LHCN-M2 (cell line): Measurements from ENCODE around the gene CACNA2D1. TPM values are rescaled to one million over a fixed set of nuclear protein-coding genes. Genes with fewer than 3 reads are reported as not detected.
"Not testable (repeated sequence)": the region's sequence is repeated elsewhere in the genome, so short reads cannot be mapped to it uniquely, and the experiment has no call there.

Experiments used
- DNase-seq: peaks from one replicate; pipeline ENCODE4 v3.0.0-alpha.2; 2012; ENCODE audit warnings: low read depth
- total RNA-seq: library from RNA; depleted of rRNA; stranded (reverse); fragments of >200 nt; gene quantifications from 2 replicates; pipeline ENCODE4 v1.2.3, GENCODE V29; 2014

The CACNA2D1 gene
- total RNA-seq, 1 experiment from 2014 or later, result 40.4 TPM

DNA sequence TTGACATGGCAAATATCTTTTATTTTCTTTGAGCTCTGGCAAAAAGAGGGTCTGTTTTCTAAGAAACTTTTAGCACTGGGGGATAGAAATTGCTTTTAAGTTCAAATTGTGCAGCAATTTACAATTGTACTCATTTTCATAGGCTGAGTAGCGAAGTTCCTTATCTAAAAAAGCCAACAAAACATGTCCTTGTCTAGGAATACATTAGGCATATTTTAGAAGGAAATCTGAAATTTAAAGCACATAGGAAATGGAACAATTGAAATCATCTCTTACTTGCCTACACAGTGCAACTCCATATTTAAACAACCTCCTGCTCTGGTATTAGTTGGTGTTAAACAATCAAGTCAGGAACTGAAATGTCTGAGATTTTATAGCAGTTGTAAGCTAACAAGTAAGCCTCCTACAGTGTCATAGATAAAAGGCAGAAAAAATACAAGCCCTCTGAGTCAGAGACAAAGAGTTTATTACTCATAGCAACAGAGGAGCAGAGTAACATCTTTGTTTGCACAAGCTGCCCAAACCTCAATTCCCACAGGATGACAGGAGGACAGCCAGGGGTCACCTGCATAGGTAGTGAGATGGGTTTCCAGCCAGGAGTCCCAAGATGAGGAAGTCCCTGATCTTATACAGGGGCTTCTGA is 393.6 kb downstream of the CACNA2D1 start:
- peak; percentile 93 for DNase-seq

DNA sequence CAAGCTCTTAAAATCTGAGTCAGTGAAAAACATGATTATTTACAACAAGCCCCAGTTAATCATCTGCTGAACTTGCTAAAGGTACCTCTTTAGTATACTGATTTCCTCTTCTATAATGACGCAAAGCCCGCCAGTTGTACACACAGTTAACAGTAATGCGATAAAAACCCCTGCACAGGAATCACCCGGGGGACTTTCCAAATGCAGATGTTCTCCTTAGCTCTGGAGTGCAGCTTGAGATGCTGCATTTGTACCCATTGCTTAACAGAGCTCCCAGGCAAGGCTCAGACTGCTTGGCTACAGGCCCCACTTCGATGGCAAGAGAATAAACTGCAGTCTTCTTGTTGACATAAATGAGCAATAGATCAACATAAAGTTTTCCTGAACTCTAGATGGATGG is 394.1 kb downstream of the CACNA2D1 start:
- DNase-seq, result peak; percentile 19

DNA sequence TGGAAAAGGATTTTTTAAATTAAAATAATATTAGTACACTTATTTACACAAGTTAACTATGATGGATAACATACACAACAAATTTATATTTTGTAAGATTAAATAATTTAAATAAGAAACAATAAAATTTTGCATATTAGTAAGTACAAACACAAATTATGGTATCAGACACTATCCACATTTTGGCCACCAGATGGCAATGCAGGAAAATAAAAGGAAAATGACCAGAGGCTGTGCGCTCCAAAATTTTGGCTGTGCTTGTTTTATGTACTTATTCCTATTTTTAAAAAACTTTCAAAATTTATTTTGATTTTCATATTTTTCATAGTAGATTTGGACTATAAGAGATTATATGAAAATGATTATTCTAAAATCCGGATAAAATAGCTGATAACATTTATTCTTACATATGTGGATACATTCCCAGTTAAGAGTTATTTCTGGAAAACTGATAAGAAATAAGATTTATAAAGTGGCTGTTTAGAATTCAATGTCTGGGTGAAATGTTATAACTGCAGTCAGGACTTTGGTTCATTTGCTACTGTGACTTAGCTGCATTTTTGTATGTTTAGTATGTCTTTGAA is 399.0 kb downstream of the CACNA2D1 start:
- DNase-seq, result peak; percentile 66

DNA sequence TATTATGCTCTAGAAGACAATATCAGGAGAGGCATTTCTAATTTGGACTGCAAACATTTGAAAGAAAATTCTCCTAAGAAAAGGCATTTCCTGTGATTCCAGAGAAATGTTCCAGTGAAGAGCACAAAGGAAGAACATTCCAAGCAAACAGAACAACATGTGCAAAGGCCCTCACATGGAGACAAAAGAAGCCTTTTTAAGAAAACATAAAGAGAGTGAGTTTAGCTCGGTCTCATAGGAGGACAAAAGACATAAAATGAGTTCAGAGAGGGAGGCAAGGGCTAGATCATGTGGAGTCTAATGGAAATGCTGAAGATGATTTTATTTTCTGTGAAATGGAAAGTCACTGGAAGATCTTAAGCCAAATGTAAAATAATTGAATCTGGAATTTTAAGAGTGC is 404.0 kb downstream of the CACNA2D1 start:
- peak; percentile 26 for DNase-seq

DNA sequence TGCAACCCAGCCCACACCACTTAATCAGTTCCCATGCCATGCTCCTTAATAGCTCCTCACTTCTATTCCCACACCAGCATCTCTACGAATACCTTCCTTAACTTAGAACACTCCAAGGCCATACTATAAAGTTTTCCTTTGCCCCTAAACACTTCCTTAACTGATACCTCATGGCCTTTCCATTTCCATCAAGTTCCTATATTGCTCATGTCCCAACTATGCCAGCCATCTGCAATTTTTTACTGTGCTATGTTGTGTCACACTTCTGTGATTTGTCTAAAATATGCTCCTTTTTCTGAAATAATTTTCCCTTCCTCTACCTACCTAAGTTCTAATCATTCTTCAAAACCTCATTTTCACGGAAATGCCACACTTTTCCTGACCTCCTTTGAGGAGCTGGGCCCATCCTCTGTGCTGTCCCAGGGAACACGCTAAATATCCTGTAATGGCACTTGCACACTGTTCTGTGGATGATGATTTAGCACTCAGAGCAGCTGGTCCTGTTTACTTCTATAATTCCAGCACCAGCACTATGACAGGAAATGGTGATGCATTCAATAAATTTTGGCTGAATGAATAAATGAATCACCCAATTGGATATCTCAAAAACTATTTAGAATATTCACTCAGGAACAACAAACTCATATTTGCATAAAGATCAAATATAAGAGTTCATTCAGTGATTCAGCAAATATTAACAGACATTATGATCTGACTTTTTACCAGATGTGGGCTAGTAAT is 407.3 kb downstream of the CACNA2D1 start:
- DNase-seq, result peak; percentile 93

DNA sequence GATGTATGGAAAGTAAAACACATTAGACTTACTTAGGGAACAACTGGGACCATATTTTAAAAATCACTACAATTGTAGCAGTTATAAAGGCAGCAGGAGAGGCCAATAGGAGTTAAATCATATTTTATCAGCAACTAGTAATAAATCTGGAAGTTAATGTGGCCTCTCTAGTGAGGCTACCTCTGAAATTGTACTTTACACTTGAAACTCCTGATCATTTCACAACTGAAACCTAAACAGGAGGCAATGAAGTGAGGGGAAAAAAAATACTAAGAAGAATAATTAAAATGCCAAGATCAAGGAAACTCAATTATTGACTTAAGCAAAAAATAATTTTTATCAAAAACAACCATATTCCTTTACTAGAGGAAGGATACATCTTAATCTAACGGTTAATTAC is 408.1 kb downstream of the CACNA2D1 start:
- DNase-seq, result no peak

DNA sequence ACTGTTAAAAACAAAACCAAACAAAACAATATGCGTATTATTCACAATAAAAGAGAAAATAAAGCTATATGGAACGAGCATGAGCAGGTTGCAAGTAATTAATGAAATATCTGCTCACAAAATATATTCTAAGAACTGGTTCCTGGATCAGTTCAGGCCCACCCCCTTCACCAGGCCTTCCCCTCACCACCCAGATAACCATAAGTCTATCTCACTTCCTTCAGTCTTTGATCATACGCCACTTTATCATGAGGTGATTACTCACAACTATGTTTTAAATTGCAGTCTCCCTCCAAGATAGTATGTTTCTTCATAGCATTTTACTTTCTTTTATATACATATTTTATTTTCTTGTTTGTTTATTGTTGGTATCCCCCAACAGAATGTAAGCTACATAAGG is 410.7 kb downstream of the CACNA2D1 start:
- DNase-seq, result no peak

DNA sequence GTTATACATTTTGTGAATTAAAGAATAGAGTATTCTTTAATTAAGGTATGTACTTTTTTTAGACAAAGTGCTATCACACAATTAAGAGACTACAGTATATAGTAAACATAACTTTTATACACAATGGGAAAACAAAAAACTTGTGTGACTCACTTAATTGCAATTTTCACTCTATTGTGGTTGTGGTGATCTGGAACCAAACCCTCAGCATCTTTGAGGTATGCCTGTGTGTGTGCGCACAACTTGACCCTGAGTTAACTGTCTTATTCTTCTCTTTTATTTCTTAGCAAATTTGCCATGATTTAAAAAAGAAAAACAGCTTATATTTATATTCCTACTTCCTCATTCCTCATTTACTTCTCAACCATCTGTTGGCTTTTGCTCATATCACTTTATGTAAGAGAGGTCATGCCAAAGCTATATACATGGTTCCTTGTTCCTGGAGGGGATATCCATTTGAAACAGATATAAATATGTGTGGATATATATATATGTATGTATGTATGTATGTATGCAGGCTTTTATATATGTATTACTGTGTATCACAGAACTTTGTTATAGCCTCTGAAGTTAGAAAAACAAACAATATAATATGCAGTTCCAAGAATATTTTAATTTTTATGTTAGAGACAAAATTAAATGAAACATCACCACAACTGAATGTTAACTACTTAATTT is 414.2 kb downstream of the CACNA2D1 start:
- DNase-seq, result peak; percentile 75

DNA sequence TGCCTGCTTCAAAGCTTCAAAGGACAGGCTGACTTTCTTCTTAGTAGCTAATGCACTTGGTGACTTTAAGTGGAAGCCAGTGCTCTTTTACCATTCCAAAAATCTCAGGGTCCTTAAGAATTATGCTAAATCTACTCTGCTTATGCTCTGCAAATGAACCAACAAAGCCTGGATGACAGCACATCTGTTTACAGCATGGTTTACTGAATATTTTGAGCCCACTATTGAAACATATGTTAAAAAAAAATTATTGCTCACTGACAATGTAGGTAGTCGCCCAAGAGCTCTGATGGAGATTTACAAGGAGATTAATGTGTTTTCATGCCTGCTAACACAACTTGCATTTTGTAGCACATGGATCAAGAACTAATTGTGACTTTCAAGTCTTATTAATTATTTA is 415.5 kb downstream of the CACNA2D1 start:
- DNase-seq, result no peak

DNA sequence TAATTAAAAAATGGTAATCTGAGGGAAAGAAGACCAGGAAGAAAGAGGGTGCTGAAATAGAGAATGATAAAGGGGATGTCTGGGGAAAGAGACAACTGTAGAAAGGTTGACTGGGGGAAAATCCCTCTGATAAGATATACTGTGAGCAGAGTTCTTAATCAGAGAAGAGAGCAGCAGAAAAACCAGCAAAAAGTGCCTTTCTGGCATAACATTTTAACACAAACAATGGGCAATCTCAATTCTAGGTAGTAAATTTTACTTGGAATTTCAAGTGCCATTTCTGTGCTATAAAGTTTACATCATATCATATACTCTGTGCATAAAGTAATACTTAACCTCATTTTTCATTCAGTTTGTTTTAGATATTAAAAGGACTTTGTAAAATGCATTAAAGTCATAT is 421.9 kb downstream of the CACNA2D1 start:
- no peak for DNase-seq

DNA sequence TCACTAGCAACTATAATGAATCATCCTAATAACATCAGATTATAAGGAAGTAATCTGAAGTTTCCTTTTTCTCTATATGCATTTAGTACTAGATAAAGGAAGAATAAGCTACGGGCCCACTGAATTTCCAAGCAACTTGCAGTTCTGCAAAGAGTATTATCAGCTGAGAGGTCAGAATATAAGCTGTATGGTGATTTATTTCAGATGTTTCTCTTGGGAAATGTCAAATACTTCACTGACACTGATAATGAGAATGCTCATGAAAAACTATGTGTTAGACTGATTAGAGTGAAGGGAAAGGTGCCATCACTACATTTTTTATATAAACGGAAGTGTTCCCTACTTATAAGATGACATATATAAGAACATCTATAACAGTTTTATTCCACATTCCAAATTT is 422.5 kb downstream of the CACNA2D1 start:
- DNase-seq, result no peak

DNA sequence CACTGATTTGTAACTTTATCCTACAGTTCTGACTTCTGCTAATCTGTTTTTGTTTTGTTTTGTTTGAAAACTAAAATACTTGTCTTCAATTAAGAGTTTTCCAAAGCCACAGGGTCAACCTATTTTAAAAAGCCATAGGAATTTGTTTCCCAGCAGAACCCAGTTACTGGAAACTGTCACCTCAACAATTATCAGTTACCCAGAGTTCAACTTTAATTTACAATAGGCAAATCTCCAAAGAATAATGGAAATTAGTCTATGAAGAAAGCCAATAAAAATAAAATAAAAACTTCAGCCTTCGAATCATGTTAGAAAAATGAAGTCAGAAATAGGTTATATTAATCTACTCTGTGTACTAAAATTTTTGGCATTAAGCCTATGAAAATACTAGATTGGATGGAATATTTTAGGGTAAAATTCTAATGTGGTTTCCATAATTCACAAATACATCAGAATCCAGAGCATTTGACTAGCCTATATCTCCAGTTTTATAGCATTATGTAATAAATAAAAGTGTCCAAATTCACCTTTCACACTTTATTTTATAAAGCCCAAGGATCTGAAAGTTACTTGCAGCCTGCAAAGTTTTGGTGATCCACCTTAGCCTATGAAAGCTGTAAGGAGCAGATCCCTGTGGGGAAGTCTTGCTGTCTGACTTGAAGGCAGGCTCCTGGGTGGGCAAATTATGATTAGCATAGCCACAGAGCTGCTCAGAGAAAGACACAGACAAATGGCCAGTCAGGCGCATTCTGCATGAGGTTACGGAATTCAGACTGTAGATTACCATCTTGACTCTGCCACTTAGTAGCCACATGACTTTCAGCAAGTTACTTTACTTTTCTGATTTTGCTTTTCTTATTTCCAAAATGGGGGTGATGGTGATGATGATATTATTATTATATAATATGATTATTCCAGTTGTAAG is 423.8 kb downstream of the CACNA2D1 start:
- DNase-seq, result no peak

DNA sequence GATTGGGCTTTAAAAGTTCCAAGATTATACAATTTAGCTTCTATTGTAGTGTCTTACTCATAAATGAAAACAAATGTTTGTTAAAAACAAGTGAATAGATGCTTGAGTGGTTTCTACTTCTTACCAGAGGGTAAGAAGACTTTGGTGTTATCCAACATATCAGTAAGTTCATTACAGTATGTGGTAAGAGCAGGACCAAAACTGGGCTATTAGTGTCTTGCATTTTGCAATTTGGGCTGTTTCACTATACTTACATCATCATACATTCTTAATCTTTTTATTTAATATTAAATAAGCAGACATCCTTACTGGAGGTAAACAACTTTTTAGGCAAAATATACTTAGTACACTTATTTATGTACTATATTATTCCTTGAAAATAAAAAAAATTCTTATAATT is 425.4 kb downstream of the CACNA2D1 start:
- no peak for DNase-seq

DNA sequence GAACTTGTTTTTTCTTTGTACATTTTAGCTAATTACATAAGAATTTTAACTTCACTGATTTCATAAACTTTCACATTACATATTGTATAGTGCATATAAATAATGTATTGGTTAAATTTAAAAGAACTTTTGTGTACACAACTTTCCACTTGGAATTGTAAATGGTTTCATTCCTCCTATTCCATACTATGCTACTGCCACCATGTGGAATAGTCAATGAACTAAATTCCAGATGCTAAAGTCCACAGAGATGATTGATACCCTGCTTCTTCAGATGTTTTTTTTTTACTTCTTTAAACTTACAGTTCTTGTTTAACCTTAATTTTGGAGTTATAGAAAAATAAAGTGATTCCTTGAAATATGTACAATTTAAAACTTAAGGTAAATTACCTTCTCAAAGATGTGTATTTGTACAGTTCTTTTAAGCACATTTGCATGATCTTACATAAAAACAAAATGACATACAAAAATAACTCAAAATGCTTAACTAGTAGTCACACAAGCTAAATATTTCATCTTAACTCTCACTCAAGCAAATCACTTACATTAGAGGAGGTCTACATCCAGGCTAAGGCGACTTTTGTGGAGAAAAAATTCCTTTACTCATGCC is 426.1 kb downstream of the CACNA2D1 start:
- peak; percentile 59 for DNase-seq

DNA sequence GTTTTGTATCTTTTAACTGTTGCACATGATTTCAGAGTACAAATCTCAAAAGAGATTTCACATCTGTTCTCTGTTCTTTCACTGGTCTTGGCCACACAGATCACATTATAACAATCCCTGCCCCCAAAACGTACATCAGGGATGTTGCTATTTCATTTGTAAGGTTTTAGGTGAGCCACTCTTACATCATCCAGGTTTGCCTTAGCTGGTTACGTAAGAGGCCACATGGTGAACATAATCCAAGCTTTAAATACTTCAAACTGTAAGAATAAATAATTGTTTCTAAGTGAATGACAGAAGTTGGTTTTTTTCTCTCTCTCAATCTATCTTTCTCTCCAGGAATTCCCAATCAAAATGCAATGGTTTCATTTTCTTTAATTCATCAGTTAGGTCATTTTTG is 427.8 kb downstream of the CACNA2D1 start:
- DNase-seq, result no peak

DNA sequence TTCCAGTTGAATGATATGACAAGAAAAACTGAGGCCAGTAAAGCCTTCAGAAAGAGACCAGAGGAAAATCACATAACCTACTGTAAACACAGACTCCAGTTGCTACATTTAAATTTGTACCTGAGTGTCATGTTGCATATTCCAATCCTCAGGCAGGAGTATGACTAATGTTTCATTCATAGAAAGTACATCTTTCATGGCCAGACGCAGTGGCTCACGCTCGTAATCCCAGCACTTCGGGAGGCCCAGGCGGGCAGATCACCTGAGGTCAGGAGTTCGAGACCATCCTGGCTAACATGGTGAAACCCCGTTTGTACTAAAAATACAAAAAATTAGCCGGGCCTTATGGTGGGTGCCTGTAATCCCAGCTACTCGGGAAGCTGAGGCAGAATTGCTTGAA is 429.0 kb downstream of the CACNA2D1 start:
- DNase-seq, result not testable (repeated sequence)

DNA sequence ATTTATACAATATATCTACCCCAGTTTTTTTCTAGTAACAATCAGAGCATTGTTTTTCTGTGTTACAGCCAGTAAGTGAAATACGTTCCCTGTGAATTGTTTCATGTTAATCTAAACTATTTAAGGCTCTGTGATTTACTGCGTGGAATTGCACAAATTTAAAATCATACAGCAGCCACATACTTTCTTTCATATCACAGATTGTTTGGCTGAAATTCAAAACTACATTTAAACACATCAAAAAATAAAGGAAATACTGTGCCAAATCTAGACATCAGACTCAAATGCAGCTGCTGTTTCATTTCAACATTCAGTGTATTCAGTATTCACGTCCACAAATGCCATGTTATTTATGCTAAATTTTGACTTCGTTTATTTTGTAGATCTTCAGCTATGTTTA is 431.1 kb downstream of the CACNA2D1 start:
- peak; percentile 65 for DNase-seq

DNA sequence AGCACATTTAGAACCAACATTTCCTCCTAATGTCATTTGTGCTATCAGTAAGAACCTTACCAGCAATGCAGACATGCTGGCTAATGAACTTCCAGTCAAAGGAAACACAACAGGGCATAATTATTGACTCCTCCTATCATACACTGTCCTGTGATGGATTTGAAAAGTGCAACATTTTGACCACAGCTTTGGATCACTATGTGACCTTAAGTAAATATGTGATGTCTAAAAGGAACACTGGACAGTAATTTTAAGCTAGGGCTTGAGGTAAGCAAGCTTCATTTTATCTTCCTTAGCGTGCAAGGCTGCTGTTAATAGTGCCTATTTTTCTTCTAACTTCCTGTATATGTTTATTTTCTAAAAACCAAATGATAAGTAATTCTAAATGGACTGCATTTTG is 433.2 kb downstream of the CACNA2D1 start:
- DNase-seq, result no peak

DNA sequence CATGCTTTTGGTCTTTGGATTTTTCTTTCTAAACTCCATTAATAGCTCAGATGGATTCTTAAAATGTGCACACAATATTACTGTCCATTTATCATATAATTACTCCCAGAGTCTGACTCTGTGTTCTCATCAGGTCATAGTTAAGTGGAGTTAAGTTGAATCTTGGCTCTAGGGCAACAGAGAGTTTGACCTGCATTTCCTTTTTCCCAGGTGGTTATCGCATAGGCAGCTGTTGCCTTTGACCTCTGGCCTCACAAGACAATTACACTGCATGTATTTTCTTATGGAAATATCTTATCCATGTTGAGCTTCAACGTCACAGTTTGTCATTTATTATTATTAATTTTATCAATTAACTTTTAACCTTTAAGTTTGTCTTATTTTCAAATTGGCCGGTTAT is 436.3 kb downstream of the CACNA2D1 start:
- DNase-seq, result peak; percentile 4

DNA sequence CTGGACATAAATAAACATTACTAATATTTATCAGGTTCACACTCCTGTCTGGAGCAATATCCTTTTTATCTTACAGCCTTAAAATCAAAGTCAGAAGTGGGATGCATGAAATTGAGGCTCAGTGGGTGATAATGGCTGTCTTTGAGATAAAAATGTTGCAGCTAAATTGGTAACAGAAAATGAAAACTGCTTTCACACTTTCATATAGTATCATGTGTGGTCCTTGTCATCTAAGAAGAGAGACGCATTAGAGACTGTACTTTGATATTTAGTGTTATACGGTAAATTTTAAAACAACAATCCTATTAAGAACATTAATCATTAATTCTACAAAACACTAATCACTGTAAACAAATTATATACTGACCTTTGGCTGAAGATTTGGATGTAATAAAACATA is 438.5 kb downstream of the CACNA2D1 start:
- DNase-seq, result no peak

DNA sequence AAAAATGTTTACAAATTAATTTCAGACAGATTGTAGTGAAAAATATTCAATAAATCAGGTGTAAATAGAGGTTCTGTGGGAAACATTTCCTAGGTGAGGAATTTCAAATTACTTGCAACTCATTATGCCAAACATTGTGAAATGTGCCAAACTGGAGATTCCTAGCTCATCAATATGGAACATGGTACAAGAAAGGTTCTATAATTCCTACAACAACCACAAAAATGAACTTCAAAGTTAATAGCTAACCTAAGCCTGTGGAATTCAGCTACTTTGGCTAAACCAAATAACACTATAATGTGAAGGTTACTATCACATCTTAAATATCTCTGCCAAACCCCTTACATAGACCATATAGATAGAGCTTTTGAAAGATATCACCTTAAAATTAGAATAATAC is 450.4 kb downstream of the CACNA2D1 start:
- no peak for DNase-seq
